Astrocyte (in vitro differentiated cells and primary cell): ENCODE measurements around the gene CCDC187.

Experiments
- EZH2 ChIP-seq: IDR thresholded peaks from 2 replicates; pipeline ENCODE4 v1.6.1; 2012; ENCODE audit warnings: mild to moderate bottlenecking, low read length, inconsistent platforms; ENCODE audit not compliant: insufficient read depth
- TF ChIP-seq, protein P1 (sequence below): IDR thresholded peaks from 2 replicates; pipeline ENCODE4 v1.5.1; 2011; ENCODE audit warnings: low read depth, mild to moderate bottlenecking, inconsistent platforms, low read length, moderate library complexity; ENCODE audit not compliant: insufficient read depth

DNA sequence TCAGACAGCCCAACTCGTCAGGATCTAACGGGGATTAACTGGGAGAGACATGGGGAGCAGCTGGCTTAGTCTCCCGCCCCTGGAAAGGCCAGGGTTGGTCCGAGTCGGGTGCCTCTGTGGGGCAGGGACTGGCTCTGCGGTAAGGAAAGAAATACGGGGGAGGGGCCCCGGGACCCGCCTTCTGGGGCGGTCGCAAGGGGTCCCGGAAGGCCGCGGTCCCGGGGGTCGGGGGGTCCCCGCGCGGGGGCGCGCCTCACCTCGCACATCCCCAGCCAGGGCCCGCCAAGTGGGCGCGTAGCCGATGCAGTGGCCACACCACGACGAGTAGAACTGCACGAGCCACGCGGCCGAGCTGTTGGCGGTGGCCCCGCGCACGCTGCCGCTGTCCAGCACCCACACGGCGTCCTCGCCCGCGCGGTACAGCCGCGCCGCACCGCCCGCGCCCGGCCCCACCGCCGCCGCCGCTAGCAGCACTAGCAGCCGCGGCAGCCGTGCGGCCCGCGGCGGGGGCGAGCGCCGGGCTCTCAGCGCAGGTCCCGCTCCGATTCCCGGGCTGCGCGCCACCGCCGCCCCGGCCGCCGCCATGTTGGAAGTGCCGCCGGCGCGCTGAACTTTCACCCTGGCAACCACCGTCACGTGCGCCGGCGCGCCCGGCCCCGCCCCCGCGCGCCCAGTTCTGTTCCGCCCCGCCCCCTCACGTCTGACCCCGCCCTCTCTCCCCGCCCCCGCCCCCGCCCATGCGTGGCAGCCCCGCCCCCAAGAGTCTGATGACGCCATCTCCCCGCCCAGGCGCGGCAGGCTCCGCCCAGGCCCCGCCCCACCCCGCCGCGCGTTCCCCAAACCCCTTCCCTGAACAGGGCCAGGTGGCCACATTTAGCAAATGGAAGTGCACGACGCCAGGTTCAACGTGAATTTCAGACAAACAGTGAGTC, 58.4 kb downstream of the CCDC187 start, which contains the start of gene QSOX2:
- TF ChIP-seq, protein P1, sequence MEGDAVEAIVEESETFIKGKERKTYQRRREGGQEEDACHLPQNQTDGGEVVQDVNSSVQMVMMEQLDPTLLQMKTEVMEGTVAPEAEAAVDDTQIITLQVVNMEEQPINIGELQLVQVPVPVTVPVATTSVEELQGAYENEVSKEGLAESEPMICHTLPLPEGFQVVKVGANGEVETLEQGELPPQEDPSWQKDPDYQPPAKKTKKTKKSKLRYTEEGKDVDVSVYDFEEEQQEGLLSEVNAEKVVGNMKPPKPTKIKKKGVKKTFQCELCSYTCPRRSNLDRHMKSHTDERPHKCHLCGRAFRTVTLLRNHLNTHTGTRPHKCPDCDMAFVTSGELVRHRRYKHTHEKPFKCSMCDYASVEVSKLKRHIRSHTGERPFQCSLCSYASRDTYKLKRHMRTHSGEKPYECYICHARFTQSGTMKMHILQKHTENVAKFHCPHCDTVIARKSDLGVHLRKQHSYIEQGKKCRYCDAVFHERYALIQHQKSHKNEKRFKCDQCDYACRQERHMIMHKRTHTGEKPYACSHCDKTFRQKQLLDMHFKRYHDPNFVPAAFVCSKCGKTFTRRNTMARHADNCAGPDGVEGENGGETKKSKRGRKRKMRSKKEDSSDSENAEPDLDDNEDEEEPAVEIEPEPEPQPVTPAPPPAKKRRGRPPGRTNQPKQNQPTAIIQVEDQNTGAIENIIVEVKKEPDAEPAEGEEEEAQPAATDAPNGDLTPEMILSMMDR: no peak
- no peak for TF ChIP-seq EZH2
